GM18507 (cell line): ENCODE measurements around the gene NDUFS1.
"Not testable (repeated sequence)": the region's sequence is repeated elsewhere in the genome, so short reads cannot be mapped to it uniquely, and the experiment has no call there.

ENCODE experiments used
- DNase-seq: peaks from one replicate; pipeline ENCODE4 v3.0.0; 2011; ENCODE audit warnings: low read depth; ENCODE audit not compliant: insufficient read length; ENCODE audit errors: extremely low spot score
- FAIRE-seq: peaks from 2 replicates; lab custom pipeline; 2011; peaks lifted over from hg19 to GRCh38; lab: Jason Lieb, UNC

Gene NDUFS1

DNA sequence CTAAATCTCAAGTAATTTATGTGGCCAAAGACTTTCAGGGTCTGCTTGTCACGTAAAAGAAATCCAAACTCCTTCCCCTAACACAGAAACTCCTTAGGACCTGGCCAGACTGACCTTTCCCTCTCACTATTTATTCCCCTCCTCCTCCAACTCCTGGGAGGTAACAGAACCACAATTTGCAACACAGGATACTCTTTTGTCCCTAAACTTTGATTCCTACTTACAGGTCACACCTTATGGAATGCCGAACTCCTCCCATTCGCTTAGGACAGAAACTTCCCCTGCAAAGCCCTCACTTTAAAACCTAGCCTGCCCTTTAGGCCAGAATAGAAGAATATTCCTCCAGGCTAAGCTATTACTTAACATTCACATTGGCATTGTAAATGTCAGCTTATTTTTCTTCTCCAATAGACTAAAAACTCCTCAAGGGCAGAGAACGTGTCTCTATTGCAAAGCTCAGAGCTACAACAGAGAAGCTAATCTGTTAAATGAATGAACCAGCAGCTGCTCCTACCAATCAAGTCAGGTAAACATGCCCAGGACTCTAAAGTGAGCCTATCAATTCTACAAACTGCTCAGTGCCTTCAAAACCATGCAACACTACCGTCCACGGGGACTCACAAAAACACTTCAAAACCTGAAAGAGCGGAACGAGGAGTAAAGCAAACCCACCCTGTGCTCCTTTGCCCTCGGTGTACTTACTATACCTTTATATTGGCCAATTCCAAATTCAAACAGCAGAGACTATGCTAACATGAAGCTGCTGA, 79.4 kb downstream of the NDUFS1 start:
- FAIRE-seq (no peak), DNase-seq (no peak)

DNA sequence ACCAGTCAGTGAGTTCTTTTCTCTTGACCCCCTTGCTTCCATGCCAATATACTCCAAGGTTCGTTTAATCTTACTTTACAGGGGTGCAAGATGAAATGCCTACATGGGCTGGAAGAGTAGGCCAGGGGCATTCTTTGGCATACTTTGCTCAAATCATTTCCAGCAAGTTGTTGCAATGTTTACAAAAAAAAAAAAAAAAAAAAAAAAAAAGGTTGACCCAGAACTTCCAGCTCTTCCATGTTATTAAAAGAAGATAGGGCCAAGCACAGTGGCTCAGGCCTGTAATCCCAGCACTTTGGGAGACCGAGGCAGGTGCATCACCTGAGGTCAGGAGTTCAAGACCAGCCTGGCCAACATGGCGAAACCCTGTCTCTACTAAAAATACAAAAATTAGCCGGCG, 81.4 kb downstream of the NDUFS1 start:
- FAIRE-seq, DNase-seq: not testable (repeated sequence)

DNA sequence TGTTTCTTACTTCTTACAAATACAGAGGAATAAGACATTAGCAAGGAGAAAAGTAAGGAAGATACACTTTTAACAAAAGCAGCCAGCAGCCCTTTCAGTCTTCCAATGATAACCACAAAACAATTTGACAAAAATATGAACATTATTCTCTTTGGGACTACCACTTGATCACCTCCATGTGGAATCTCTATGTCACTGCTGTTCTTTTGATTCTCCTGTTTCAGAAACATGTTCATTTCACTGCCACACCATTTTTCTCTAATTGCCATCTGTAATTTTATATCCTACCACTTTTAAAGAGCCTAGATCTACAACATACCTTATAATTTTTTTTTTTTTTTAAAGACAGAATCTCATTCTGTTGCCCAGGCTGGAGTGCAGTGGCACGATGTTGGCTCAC, 84.1 kb downstream of the NDUFS1 start:
- no peak for FAIRE-seq
- no peak for DNase-seq

DNA sequence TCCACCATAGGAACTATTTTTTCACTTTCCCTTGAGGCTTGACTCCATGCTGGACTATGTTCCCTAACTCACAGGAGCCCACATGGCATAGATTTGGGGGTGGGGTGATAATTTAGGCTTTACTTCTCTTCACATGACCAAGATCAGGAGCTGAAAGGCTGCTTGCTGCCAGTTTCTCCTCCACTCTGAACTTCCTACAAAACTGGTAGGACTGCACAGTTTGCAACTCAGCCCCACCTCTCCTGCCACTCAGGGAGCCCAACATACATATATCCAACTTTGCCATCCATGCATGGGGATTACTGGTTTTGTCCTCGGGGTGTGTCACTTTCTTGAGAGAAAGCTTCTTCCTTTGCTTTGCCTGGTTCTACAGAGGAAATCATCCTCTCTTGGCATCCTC, 87.4 kb downstream of the NDUFS1 start:
- no peak for DNase-seq
- FAIRE-seq, result no peak

DNA sequence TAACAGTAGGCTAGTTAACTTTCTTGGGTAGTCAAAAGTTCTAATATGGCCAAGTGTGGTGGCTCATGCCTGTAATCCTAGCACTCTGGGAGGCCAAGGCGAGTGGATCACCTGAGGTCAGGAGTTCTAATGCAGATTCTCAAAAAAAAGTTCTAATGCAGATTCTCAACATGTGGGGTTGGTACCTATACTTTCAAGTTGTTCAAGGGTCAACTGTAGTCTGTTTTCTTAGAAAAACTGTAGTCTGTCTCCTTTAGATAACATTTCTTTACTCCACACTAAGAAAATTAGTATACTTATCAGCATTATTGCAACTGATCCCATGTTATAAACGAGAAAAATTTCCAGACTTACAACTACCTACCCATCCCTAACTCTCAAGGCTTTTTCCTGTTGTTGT, 89.8 kb downstream of the NDUFS1 start:
- DNase-seq, result no peak
- FAIRE-seq, result no peak

DNA sequence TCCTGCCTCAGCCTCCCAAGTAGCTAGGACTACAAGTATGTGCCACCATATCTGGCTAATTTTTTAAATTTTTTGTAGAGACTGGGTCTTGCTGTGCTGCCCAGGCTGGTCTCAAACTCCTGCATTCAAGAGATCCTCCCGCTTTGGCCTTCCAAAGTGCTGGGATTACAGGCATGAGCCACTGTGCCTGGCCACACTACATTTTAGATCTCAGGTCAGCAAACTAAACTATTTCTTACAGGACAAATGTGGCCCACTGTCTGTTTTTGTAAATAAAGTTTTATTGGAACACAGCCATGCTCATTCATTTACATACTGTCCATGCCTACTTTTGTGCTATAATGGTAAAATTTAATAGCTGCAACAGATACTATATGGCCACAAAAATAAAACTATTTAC, 91.0 kb downstream of the NDUFS1 start:
- DNase-seq (no peak), FAIRE-seq (no peak)
